Astrocyte (in vitro differentiated cells and primary cell): ENCODE data around the gene EVI5L. TPM values are rescaled to one million over a fixed set of nuclear protein-coding genes. Genes with fewer than 3 reads are reported as not detected.
A peak's percentile ranks its signal among the peaks of the same experiment; 100 is the strongest.

Experiments used
- DNase-seq: peaks from one replicate; pipeline ENCODE4 v3.0.0-alpha.2; 2010; ENCODE audit warnings: low read depth
- FAIRE-seq: peaks from 2 replicates; lab custom pipeline; 2011; peaks lifted over from hg19 to GRCh38; lab: Jason Lieb, UNC
- H2AFZ ChIP-seq: 2 replicates; pipeline ENCODE4 v1.6.0; 2012; ENCODE audit warnings: low read depth, low read length, inconsistent platforms
- H3K27ac ChIP-seq: 2 replicates; pipeline ENCODE4 v1.5.1; 2011; ENCODE audit warnings: low read depth, low read length, inconsistent platforms
- H3K27me3 ChIP-seq: 2 replicates; pipeline ENCODE4 v1.6.0; 2011; ENCODE audit warnings: low read length, inconsistent platforms; ENCODE audit not compliant: insufficient read depth
- H3K36me3 ChIP-seq: 2 replicates; pipeline ENCODE4 v1.5.1; 2011; ENCODE audit warnings: low read length, inconsistent platforms; ENCODE audit not compliant: insufficient read depth
- H3K4me1 ChIP-seq: 2 replicates; pipeline ENCODE4 v1.5.1; 2011; ENCODE audit warnings: low read length, inconsistent platforms; ENCODE audit not compliant: insufficient read depth
- H3K4me2 ChIP-seq: 2 replicates; pipeline ENCODE4 v1.6.0; 2012; ENCODE audit warnings: low read length, inconsistent platforms
- H3K4me3 ChIP-seq: 2 replicates; pipeline ENCODE4 v1.5.1; 2011; ENCODE audit warnings: low read depth, mild to moderate bottlenecking, low read length, inconsistent platforms; ENCODE audit not compliant: insufficient read depth
- H3K79me2 ChIP-seq: 2 replicates; pipeline ENCODE4 v1.6.0; 2012; ENCODE audit warnings: mild to moderate bottlenecking, low read length, inconsistent platforms; ENCODE audit not compliant: insufficient read depth
- H3K9ac ChIP-seq: 2 replicates; pipeline ENCODE4 v1.6.0; 2012; ENCODE audit warnings: mild to moderate bottlenecking, low read length, inconsistent platforms
- H3K9me3 ChIP-seq: 2 replicates; pipeline ENCODE4 v1.5.1; 2012; ENCODE audit warnings: low read depth, mild to moderate bottlenecking, low read length, inconsistent platforms; ENCODE audit not compliant: insufficient read depth
- H4K20me1 ChIP-seq: 2 replicates; pipeline ENCODE4 v1.6.0; 2012; ENCODE audit warnings: low read length, inconsistent platforms; ENCODE audit not compliant: insufficient read depth
- H3K27ac Mint-ChIP-seq: one replicate; pipeline ENCODE4 v1.8.0; 2021; ENCODE audit warnings: mild to moderate bottlenecking, mixed read lengths; ENCODE audit not compliant: unreplicated experiment
- H3K27me3 Mint-ChIP-seq: one replicate; pipeline ENCODE4 v1.8.0; 2021; ENCODE audit warnings: low read depth, mixed read lengths; ENCODE audit not compliant: unreplicated experiment
- H3K36me3 Mint-ChIP-seq: one replicate; pipeline ENCODE4 v1.8.0; 2021; ENCODE audit warnings: low read depth, mixed read lengths; ENCODE audit not compliant: unreplicated experiment
- H3K4me1 Mint-ChIP-seq: one replicate; pipeline ENCODE4 v1.8.0; 2021; ENCODE audit warnings: low read depth, mixed read lengths; ENCODE audit not compliant: unreplicated experiment
- H3K4me3 Mint-ChIP-seq: one replicate; pipeline ENCODE4 v1.8.0; 2021; ENCODE audit warnings: mild to moderate bottlenecking, moderate library complexity, mixed read lengths; ENCODE audit not compliant: unreplicated experiment
- H3K9me3 Mint-ChIP-seq: one replicate; pipeline ENCODE4 v1.8.0; 2021; ENCODE audit warnings: mild to moderate bottlenecking, mixed read lengths; ENCODE audit not compliant: unreplicated experiment
- CTCF ChIP-seq: IDR thresholded peaks from 2 replicates; pipeline ENCODE4 v1.5.1; 2011; ENCODE audit warnings: low read depth, mild to moderate bottlenecking, inconsistent platforms, low read length, moderate library complexity; ENCODE audit not compliant: insufficient read depth
- EZH2 ChIP-seq: IDR thresholded peaks from 2 replicates; pipeline ENCODE4 v1.6.1; 2012; ENCODE audit warnings: mild to moderate bottlenecking, low read length, inconsistent platforms; ENCODE audit not compliant: insufficient read depth
- total RNA-seq: library from RNA; stranded (reverse); gene quantifications from 2 replicates; pipeline ENCODE4 v1.2.1, GENCODE V29; 2021

EVI5L gene
- total RNA-seq, 1 donor from 2014 or later: 22.1 TPM

- no peak for FAIRE-seq
- Histone ChIP-seq H3K4me1 (no peaks in the 10 kb centered on the region), H3K9ac (no peak overlapping the region), H3K4me2 (peak overlapping the region; percentile 11), H3K79me2 (no peaks in the 10 kb centered on the region), H4K20me1 (peaks cover 6% of the 10 kb centered on the region), H3K36me3 (no peaks in the 10 kb centered on the region), H3K27me3 (no peaks in the 10 kb centered on the region), H3K27ac (no peak overlapping the region), H2AFZ (no peak overlapping the region), H3K9me3 (no peaks in the 10 kb centered on the region), H3K4me3 (no peak overlapping the region)
- Mint-ChIP-seq H3K9me3 (no peaks in the 10 kb centered on the region), H3K4me3 (no peak overlapping the region), H3K4me1 (peaks cover 4% of the 10 kb centered on the region), H3K36me3 (no peaks in the 10 kb centered on the region), H3K27ac (no peak overlapping the region), H3K27me3 (peaks cover 6% of the 10 kb centered on the region)
- DNase-seq: no peak
- TF ChIP-seq EZH2 (no peak), CTCF (no peak)
Measured at GRCh38 chr19:7853770-7854128, 23.7 kb downstream of the EVI5L start.

GRCh38 chr19:7855426-7856108 lies 25.5 kb downstream of the EVI5L start:
- Histone ChIP-seq H3K27ac (no peak overlapping the region), H3K36me3 (no peaks in the 10 kb centered on the region), H3K9ac (no peak overlapping the region), H3K4me2 (no peak overlapping the region), H3K79me2 (no peaks in the 10 kb centered on the region), H3K4me3 (no peak overlapping the region), H3K4me1 (no peaks in the 10 kb centered on the region), H3K9me3 (no peaks in the 10 kb centered on the region), H3K27me3 (no peaks in the 10 kb centered on the region), H2AFZ (no peak overlapping the region), H4K20me1 (peaks cover 6% of the 10 kb centered on the region)
- DNase-seq: no peak
- Mint-ChIP-seq H3K27me3 (peaks cover 6% of the 10 kb centered on the region), H3K36me3 (no peaks in the 10 kb centered on the region), H3K9me3 (no peaks in the 10 kb centered on the region), H3K27ac (no peak overlapping the region), H3K4me1 (peaks cover 4% of the 10 kb centered on the region), H3K4me3 (no peak overlapping the region)
- no peak for FAIRE-seq
- no peak for TF ChIP-seq CTCF
- TF ChIP-seq EZH2: no peak

GRCh38 chr19:7856109-7856591 lies 26.1 kb downstream of the EVI5L start:
- Histone ChIP-seq H3K9me3 (no peaks in the 10 kb centered on the region), H3K9ac (no peak overlapping the region), H3K4me1 (no peaks in the 10 kb centered on the region), H3K79me2 (no peaks in the 10 kb centered on the region), H3K27ac (no peak overlapping the region), H3K36me3 (no peaks in the 10 kb centered on the region), H2AFZ (no peak overlapping the region), H3K27me3 (no peaks in the 10 kb centered on the region), H3K4me2 (no peak overlapping the region), H4K20me1 (peaks cover 8% of the 10 kb centered on the region), H3K4me3 (no peak overlapping the region)
- FAIRE-seq (no peak), DNase-seq (no peak)
- Mint-ChIP-seq H3K4me3 (no peak overlapping the region), H3K27ac (no peak overlapping the region), H3K9me3 (no peaks in the 10 kb centered on the region), H3K36me3 (peaks cover 2% of the 10 kb centered on the region), H3K4me1 (peaks cover 4% of the 10 kb centered on the region), H3K27me3 (peaks cover 9% of the 10 kb centered on the region)
- no peak for TF ChIP-seq EZH2
- no peak for TF ChIP-seq CTCF
